GM21360 (cell line): ENCODE results near the gene COL1A1.

Source experiments
- ATAC-seq: cut with Tn5 transposase; IDR thresholded peaks from one replicate; pipeline ENCODE4 v1.9.1; 2021; ENCODE audit warnings: mild to moderate bottlenecking, moderate library complexity; ENCODE audit not compliant: unreplicated experiment

The COL1A1 gene

DNA sequence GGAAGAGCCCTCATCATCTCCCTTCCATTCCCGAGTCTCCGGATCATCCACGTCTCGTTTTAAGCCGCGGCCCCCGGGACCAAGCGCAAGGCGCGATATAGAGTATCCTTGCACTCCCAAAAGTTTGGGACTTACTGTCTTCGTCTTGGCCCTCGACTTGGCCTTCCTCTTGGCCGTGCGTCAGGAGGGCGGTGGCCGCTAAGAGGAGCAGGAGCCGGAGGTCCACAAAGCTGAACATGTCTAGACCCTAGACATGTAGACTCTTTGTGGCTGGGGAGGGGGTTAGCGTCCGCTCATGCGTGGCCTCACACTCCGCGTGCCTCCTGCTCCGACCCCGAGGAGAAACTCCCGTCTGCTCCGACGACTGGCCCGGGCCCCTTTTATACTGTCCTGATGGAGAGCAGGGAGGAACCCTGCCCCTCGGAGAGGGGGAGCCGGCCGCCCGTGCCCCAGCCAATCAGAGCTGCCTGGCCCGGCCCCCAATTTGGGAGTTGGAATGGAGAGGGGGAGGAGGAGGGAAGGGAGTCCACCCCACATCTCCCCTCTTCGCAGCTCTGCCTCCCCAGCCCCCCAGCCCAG is at the start of gene COL1A1:
TSS of gene COL1A1 (minus strand) at position 356 of the 579 bp plus-strand sequence. CDS start at position 238, 118 bp downstream.
- no peak for ATAC-seq

DNA sequence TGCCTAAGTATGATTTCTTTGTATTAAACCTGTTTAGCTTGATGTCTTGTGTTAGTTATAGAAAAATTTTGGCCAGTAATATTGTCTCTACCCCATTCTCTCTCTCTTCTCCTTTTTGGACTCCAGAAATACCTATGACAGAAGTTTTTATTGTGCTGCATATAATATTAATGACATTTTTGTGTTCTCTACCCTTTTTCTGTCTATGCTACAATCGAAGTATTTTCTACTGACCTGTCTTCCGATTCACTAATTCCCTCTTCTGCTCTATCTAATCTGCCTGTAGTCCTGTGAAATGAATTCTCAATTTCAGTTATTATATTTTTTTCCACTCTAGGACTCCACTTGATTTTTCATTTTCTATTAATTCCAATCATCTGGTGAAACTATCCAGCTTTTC is 46.8 kb upstream of the COL1A1 start:
- no peak for ATAC-seq

DNA sequence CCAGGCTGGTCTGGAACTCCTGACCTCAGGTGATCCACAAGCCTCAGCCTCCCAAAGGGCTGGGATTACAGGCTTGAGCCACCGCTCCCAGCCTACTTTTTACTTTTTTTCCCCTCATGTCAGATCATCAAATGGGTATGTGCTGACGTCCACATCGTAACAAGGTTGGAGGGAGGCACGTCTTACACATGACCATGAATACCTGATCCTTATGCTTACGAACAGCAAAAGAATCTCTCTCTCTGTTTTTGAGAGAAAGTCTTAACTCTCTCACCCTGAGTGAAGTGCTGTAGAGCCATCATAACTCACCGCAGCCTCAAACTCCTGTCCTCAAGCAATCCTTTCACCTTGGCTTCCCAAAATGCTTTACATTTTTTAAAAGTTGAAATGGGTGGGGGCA is 43.3 kb upstream of the COL1A1 start:
- ATAC-seq: no peak

DNA sequence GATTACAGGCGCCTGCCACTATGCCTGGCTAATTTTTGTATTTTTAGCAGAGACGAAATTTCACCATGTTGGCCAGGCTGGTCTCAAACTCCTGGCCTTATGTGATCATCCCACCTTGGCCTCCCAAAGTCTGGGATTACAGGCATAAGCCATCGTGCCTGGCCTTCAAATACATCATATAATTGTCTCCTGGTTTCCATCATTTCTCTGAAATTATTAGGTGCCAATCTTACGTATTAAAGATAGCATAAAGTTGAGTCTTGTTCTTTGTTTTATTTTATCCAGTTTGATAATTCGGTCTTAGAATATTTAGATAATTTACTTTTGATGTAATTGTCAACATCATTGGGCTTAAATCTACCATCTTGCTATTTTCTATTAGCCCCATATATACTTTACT is 40.0 kb upstream of the COL1A1 start:
- ATAC-seq: no peak

DNA sequence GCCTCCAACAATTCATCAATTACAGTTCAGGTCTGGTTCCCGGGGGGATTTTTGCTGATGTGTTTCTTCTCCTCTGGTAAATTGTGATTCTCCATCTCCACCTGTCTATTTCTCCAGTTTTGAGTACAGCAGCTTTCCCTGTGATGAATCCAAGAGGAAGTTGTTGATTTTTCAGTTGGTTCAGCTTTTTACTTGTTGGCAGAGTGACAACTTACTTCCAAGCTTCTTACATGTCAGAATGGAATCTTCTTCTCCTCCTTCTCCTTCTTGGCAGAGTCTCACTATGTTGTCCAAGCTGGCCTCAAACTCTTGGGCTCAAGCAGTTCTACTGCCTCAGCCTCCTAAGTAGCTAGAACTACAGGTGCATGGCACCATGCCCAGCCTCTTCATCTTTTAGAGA is 39.4 kb upstream of the COL1A1 start:
- ATAC-seq: no peak

DNA sequence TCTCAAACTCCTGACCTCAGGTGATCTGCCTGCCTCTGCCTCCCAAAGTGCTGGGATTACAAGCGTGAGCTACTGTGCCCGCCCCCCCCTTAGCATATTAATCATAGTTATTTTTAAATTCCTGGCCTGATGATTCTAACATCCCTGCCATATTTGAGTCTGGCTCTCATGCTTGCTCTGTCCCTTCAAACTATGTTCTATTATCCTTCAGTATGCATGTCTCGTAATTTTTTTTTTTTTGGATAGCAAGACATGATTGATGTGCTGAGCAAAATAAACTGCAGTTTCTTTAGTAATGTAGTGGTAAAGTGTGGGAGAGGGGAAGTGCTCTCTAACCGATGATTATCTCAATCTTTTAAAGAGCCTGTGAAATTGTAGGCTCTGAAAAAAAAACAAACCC is 38.5 kb upstream of the COL1A1 start:
- ATAC-seq: no peak

DNA sequence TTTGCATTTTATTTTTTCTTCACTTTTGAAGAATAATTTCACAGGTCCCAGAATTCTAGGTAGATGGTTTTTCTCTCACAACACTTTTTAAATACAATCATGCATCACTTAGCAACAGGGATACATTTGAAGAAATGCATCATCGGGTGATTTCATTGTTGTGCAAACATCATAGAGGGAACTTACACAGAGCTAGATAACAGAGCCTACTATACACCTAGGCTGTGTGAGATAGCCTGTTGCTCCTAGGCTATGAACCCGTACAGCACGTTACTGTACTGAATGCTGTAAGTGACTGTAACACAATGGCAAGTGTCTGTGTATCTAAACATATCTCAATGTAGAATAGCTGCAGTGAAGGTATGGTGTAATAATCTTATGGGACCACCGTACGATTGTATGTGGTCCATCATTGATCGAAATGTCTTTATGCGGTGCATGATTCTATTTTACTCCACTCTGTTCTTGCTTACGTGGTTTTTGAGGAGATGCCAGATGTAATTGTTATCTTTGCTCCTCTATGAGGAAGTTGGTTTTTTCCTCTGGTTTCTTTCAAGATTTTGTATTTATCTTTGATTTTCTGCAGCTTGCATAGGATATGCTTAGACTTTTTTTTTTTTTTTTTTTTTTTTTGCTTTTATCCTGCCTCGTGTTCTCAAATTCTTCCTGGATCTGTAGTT is 37.3 kb upstream of the COL1A1 start:
- ATAC-seq: no peak

DNA sequence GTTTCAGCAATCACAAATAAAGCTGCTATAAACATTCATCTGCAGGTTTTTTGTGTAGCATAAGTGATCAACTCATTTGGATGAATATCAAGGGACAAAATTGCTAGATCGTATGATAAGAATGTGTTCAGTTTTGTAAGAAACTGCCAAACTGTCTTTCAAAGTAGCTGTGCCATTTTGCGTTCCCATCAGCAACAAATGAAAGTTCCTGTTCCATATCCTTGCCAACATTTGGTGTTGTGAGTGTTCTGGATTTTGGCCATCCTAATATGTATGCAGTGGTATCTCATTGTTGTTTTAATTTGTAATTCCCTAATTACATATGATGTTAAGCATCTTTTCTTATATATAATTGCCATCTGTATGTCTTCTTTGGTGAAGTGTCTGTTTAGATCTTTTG is 36.5 kb upstream of the COL1A1 start:
- ATAC-seq: no peak

DNA sequence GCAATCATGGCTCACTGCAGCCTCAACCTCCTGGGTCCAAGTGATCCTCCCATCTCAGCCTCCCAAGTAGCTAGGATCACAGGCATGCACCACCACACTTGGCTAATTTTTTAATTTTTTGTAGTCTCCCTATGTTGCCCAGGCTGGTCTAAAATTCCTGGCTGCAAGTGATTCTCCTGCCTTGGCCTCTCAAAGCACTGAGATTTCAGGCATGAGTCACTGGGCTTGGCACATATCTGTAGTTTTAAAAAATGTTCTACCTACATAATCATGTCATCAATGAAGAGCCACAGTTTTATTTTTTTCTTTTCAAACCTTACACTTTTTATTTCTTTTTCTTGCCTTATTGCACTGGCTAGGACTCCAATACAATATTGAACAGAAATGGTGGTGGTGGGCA is 33.1 kb upstream of the COL1A1 start:
- ATAC-seq: no peak

DNA sequence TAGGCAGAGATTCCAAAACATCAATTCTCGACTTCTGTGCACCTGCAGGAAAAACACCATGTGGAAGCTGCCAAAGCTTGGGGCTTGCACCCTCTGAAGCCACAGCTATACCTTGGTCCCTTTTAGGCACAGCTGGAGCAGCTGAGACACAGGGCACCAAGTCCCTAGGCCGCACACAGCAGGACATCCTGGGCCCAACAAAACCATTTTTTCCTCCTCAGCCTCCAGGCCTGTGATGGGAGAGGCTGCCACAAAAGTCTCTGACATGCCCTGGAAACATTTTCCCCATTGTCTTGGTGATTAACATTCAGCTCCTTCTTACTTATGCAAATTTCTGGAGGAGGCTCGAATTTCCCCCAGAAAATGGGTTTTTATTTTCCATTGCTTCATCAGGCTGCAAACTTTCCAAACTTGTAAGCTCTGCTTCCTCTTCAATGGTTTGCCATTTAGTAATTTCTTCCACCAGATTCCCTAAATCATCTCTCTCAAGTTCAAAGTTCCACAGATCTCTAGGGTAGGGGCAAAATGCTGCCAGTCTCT is 24.3 kb upstream of the COL1A1 start:
- ATAC-seq: no peak

DNA sequence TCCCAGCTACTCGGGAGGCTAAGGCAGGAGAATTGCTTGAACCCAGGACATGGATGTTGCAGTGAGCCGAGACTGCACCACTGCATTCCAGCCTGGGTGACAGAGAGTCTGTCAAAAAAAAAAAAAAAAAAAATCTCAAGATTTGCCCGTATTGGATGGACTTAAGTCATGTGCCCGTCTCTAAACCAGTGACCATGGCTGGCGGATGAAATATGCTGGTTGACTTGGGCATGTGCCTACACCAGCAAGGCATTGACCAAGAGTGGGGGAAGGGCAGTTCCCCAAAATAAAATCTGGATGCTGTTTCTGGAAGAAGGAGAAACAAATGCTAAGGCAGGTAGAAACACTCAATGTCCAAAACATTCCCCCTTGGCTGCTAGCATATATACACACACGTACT is 21.5 kb upstream of the COL1A1 start:
- ATAC-seq: no peak

DNA sequence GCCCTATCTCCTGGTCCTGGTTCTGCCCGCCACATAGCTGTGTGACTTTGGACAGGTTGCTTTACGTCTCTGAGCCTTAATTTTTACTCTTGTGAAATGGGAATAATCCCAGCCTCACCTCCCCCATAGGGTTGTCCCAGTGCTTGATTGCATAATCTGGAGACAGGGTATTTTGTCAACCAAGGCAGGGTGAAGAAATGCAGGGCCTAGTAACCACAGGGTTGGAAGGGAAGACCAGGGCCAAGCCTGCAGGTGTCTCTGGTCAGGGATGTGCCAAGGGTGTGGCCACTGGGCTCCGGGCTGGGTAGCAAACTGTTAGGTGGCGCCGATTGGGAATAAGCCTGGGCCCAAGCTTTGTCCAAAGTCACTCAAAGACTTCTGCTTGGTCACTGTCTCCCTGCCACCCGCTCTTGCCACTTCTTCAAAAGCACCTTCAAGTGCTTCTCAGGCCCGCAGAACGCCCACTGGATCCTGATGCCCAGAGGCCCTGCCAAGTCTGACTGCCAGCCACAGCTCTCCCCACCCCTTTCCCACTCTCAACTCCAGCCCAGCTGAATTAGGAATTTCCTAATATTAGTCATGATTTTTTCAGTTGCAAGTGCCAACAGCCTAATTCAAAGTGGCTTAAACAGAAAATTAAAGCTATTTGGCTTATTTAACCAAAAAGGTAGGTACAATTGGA is 20.6 kb upstream of the COL1A1 start:
- no peak for ATAC-seq

DNA sequence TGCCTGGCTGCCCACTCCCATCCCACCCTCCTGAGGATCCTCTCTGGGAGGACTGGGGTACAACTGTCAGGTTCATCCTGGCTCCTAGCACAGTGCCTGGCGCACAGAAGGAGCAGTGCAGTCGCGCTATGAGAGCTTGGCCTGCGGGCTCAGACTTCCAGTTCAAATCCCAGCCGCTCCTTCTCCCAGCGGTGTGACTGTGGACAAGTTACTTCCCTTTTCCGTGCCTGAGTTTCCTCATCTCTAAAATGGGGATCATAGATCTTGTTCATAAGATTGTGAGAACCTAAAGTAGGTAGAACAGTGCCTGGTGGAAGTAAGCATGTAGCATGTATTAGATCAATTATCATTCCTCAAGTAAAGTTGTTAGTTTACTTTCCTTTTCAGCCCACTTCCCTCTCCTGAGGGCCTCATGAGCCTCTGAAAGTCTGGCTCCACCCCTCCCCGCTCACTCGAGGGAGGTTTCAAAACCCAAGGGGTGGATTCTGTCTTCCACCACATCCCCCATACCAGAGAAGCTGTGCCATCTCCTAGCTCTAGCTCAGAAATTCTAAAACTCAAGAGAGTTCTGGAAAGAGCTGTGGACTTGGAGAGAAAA is 19.9 kb upstream of the COL1A1 start:
- no peak for ATAC-seq

DNA sequence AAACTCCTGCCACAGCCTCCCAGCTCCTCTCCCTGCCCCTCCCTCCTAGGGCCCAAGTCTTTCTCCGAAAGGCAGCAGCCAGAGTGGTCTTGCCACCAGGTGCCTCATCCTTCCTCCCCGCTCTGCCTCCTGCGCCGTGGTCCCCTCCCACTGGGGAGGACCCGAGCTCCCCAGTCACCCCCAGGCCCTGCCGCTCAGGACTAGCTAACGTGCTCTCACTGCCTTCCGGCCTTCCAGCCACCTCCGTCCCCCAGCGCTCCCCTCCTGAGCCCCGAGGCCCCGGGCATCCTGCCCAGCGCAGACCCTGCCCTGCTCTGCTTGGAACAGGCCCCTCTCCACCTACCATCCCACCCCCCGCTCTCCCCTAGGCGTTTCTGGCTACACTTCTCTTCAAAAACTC is 19.4 kb upstream of the COL1A1 start:
- ATAC-seq: no peak

DNA sequence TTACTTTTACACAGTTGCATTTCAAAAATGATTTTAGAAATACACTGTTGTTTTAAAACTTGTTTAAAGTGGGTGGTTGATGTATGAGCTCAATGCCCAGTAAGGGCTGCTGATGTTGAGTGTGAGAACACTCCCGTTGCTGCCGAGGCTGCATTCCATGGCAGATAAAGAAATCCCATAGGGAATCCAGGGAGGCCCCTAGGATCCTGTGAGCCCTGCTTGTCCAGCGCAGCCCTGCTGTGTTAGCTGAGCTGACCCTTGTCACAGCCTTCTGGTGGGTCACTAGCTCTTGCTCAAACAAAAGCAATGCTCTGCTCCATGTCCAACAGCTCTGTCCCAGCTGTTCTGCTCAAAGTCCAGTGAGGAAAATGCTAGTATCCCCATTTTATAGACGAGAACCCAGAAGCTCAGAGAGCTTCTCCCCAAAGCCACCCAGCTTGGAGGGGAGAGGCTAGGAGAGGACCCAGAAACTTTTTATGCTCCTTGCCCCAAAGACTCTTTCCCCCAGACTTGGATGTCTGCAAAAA is 18.6 kb upstream of the COL1A1 start:
- no peak for ATAC-seq

DNA sequence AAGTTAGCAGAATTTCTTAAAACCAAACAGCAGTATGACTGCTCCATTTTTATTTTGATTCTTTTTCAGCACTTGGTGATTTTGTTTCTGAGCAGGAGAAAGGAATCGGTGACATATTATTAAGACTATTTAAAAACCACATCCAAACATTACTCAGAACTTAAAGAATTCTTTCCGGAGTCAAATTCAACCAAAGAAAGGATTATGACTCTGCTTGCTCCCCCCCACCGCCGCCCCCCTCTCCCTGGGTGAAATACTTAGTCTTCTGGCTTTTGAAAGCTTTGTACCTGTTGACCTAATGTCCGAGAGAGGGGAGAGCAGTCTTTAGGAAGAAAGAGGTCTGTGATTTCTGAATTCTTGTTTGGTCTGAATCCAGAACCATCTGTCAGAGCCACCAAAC is 17.9 kb upstream of the COL1A1 start:
- no peak for ATAC-seq

DNA sequence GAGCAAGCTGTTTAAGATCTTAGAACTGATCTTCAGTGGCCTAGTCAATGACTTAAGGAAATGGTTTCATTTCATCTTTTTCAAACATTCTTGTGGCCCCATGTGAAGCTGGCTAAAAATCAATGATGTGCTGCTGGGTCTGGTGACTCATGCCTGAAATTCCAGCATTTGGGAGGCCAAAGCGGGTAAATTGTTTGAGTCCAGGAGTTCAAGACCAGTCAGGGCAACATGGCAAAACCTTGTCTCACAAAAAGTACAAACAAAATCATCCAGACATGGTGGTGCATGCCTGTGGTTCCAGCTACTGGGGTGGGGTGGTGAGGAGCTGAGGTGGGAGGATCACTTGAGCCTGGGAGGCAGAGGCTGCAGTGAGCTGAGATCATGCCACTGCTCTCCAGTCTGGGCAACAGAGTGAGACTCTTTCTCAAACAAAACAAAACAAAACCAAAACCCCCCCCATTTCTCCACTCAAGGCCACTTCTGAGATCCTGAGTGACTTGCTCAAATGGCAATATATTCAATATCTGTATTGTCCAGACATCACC is 17.4 kb upstream of the COL1A1 start:
- no peak for ATAC-seq

DNA sequence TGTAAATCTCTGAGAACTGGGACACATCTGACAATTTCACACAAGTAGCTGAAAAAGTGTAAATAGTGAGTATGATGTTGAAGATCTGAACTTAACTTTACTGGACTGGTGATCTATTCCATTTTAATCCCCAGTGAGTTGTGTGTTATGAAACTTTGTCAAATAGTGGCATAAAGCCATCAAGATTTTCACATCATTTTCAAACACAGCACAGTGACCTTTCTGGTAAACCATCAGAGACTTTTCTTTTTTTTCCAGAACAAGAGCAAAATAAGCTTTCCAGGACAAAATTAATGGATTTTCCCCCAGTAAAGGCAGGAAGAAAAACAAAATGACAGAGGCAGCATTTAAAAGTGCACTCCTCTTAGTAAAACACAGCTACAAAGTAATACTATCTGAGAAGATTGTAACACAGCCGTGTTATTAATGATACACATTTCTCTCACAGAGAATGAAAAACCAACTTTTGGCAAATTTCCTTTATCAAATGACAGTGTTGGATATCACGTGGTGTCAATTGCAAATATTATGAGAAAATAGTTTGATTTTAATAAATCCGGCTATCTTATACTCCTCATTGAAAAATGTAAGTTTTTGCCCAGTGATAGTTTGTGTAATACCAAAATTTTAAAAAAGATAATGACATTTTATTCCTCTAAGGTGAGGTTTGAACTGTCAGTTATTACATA is 16.8 kb upstream of the COL1A1 start:
- ATAC-seq: no peak

DNA sequence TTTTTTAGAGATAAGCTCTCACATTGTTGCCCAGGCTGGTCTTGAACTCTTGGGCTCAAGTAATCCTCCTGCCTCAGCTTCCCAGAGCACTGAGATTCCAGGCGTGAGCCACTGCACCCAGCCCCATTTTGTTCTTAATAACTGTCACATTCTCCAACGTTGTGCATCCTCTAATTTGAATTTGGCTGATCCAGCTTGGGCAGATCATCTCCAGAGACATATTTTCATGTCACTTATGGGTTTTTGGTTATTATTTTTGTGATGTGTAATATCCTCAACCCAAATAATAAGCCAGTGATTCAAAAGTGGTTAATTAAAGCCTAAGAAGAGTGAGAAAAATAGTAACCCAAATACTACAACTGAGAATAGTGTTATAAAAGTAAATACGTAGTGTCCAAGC is 16.2 kb upstream of the COL1A1 start:
- ATAC-seq: no peak

DNA sequence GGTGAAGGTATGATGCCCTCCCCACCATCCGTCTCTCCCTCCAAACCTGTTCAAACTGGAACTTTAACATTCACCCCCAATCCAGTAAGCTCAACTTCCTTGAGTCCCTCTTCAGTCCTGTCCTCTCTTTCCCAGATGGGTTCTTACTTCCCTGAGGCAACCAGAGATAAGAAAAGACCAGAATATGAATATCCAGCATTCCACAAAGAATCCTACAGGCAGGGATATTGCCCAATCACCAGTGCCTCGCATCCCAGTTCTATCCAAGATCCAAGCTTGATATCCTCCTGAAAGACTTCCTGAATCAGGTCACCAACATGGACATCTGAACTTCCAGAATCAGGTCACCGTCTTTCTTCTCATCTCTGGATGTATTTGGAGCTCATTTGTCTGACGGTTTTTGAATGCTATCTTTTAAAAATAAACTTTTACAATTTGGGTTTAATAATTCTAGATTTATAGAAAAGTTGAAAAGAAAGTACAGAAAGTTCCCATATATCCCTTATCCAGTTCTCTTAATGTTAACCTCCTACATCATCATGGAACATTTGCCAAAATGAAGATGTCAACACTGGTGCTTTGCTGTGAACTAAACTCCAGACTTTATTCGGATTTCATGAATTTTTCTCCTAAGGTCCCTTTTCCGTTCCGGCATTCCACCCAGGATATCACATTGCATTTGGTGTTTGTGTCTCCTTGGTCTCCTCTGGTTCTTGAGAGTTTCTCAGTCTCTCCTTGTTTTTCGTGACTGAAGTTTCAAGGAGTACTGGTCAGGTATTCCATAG is 13.7 kb upstream of the COL1A1 start:
- ATAC-seq: no peak
